GM18867 (cell line): Measurements from ENCODE around the gene MRAS.
"Not testable (repeated sequence)": the region's sequence is repeated elsewhere in the genome, so short reads cannot be mapped to it uniquely, and the experiment has no call there.

Experiments used
- ATAC-seq: cut with Tn5 transposase; IDR thresholded peaks from one replicate; pipeline ENCODE4 v1.9.1; 2021; ENCODE audit warnings: mild to moderate bottlenecking, moderate library complexity; ENCODE audit not compliant: unreplicated experiment

Gene MRAS

GRCh38 chr3:138412821-138413551 is 64.6 kb downstream of the MRAS start:
- ATAC-seq: no peak

DNA sequence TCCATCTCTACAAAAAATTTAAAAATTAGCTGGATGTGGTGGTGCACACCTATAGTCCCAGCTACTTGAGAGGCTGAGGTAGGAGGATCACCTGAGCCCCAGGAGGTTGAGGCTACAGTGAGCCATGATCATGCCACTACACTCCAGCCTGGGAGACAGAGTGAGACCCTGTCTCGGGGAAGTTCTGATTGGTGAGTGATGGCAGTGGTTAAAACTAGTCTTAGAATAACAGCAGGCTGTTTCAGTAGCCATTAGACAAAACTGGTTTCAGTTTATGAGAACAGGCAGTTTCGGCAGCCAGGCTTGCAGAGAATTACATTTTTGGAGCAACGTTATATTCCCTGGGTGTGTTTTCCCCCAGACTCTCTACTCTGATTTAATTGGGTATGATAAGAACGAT is 67.9 kb downstream of the MRAS start:
- peak; percentile 63 for ATAC-seq

- ATAC-seq: peak; percentile 76
Measured at GRCh38 chr3:138417559-138417982, 69.2 kb downstream of the MRAS start.

- ATAC-seq: no peak
Measured at GRCh38 chr3:138418601-138419206, 70.3 kb downstream of the MRAS start.

DNA sequence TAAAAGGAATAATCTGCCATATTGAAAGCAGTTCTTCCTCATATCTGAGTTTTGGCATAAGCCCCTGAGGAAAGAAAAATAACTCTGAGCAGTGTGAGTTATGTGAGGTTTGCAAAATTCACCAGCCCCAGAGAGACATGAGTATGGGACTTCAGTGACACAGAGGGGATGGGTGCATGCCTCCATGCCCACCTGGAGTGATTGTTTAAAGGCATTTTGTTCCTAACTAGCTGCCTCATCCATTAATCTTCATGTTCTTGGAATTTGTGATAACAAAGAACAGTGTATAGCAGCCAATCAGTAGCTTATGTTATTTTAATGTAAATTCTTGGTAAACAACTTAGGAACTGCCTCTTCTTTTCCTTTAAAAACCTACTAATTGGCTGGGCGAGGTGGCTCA is 74.9 kb downstream of the MRAS start:
- ATAC-seq: no peak

DNA sequence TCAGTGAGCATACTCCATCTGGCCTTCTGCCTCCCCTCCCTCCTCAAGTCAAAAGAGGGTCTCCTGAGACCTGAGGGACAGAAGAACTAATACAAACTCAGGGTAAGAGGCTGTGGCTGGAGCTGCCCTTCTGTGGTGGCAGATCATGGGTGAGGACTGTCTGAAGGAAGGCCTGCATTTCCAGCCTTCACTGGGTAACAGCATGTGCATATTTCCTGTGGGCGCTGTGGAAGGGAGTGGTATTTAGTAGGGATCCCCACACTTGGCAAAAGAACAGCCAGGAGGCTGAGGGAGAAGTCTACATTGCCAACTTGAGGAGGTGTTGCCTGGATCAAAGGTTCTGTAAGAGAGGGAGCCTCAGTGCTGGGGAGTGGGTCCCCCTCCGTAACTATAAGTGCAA is 75.9 kb downstream of the MRAS start:
- ATAC-seq: no peak

DNA sequence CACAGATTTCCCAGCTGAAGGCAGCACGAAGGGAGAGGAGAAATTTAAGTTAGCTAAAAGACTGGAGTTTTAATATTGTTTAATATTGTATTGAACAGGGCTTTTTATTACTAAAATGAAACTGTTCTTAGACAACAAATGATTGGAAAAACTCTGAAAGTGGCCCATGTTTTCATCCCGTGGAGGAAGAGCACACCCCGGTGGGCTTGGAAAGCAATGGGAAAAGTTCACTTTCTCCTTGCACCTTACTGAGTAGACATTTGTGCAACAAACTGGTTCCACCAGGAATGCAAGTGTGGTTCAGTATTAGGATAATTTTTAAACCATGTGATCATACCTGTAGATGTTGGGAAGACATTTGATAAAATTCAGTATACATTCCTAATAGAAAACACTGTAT is 77.8 kb downstream of the MRAS start:
- no peak for ATAC-seq

DNA sequence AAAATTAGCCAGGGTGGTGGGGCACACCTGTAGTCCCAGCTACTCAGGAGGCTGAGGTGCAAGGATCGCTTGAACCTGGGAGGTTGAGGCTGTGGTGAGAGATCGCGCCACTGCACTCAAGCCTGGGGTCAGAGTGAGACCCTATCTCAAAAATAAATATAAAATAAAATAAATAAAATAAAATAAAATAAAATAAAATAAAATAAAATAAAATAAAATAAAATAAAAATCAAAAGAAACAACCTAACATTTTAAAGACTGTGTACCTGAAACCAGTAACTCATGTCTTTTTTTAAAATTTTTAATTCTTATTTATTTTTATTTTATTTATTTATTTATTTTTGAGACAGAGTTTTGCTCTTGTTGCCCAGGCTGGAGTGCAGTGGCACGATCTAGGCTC is 78.4 kb downstream of the MRAS start:
- not testable (repeated sequence) for ATAC-seq

DNA sequence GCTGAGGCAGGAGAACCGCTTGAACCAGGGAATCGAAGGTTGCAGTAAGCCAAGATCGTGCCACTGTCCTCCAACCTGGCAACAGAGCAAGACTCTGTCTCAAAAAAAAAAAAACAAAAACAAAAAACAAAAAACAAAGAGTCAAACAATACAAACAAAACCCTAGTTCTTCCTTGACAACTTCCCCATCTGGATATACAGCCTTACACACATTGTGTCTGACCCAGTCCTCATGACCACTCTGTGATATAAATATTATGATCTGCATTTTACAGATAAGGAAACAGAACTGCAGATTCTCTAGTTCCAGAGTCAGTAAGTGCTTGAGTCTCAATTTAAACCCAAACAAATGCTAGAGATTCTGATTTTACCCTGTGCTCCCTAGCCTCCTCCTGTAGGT is 81.3 kb downstream of the MRAS start:
- no peak for ATAC-seq

DNA sequence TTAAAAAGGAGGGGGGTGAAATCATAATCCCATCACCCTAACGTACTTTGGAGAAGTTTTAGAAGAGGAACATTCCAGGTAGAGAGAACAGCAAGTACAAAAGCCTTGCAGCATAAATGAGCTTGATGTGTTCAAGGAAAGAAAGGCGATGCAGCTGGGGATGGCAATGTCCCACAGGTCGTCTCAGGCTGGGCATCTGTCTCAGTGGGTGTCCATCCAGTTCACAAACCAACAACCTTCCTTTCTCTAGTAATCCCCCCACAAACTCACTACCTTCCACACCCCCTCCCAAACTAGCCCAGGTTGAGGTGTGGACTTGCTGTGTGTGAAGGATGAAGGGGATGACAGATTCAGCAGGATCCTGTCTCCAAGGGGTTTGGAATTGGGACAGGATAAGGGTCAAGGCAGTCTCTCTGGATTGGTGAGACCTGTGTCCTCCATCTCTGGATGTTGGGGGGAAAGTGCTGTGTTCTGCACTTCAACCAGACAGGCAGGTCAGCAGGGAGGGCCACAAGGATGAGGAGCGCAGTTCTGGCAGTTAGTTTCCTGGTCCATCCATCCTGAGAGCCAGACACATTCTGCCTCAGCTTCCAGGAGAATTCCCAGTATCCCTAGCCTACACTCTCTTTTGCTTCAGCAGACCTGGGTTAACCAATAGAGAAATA is 84.3 kb downstream of the MRAS start:
- ATAC-seq: no peak

GRCh38 chr3:138433892-138434275 is 85.5 kb downstream of the MRAS start:
- no peak for ATAC-seq

DNA sequence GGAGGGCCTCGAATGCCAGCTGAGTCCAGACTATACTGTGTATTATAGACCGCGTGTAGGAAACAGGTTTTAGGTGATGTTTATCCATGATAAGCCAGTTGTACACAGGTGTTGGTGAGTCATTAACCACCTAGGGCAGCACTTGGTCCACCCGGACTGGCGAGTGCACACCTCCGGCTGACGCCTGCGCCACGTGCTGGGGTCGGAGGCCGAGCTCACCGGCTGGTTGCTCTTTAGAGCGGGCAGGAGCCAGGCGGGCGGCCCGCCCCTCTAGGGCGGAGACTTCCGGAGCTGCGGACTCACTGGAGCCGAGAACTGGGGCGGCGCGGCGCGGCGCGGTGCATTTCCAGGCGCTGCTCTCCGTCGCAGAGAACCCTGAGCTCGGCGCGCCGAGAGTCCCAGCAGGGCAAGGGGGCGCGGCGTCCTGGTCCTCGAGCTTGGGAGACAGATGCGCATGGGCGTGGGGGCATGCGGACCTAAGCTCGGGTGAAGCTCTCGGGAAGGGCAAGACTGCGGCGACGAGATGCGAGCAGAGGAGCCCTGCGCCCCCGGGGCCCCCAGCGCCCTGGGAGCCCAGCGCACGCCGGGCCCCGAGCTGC is 86.0 kb downstream of the MRAS start, which contains the start of gene ESYT3:
ESYT3 (plus strand) TSS at position 341 of the 599 bp plus-strand sequence; CDS start at position 524, 183 bp downstream.
- no peak for ATAC-seq

- no peak for ATAC-seq
Measured at GRCh38 chr3:138434875-138435772, 86.7 kb downstream of the MRAS start.

GRCh38 chr3:138435840-138436239 is 87.5 kb downstream of the MRAS start:
- ATAC-seq: no peak

GRCh38 chr3:138437281-138437680 is 88.9 kb downstream of the MRAS start:
- no peak for ATAC-seq

- ATAC-seq: no peak
Measured at GRCh38 chr3:138438896-138439295, 90.5 kb downstream of the MRAS start.

DNA sequence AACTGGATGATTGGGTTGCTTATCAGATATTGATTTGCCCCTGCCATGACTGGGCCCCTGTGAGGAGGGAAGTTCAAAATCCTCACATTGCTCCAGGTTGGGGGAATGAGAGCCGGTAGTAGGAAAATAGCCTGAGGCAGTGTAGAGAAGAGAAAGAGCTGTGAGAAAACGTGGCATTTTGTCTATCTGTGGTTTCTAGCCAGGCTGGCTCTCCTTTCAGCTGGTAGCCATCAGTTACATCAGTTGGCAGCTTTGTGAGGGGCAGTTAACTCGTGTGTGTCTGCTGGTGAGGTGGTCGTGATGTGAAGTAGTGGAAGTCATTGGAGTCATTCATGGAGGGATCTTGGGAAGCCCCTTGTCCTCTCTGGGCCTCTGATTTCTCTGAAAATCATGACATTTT is 91.3 kb downstream of the MRAS start:
- no peak for ATAC-seq

DNA sequence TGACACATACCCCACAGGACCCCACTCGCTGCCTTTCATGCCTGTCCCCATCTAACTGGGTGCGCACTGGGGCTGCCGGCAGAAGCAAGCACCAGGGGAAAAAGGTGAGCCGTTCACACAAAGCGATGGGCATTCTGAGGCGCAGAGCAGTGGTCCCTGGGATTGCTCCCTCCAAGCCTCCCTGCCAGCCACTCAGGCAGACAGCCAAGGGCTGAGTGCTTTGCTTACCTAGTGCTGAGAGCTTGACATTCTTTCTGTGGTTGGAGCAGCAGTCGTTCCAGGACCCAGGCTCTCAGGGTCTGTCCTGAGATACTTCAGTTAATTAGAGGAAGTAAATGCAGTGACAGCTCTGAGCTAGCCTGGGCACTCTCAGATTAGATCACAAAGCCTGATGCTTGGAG is 91.7 kb downstream of the MRAS start:
- ATAC-seq: no peak

- ATAC-seq: no peak
Measured at GRCh38 chr3:138440596-138440995, 92.2 kb downstream of the MRAS start.

DNA sequence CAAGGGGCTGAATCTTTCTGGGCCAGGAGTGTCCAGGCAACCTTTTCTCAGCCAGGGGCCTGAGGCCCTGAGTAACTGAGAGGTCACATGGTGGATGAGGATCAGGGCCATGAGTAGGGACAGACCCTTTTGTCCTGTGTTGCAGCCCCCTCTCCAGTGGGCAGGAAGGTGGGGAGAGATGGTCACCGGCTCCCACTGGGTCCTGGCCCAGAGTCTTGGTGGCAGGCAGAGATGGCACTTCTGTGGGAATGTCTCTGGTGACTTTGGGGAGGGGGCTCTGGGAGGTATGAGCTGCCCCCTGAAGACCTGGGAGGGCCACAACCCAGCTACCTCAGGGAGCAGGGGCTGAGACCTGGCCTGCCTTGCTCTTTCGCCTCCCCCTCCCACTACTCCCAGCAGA is 92.9 kb downstream of the MRAS start:
- ATAC-seq: no peak

GRCh38 chr3:138441742-138442141 is 93.4 kb downstream of the MRAS start:
- no peak for ATAC-seq
